ENCODE data around the gene USB1.

The USB1 gene

GRCh38 chr16:57957673-57958392 lies 43.4 kb upstream of the USB1 start:
- TF ChIP-seq CTCF (IDR thresholded peaks at IDR 0.05; ENCODE audit: insufficient read depth, low read depth, low read length, missing control alignments), result no peak
- H3K4me3 ChIP-seq (ENCODE audit: low read length), result no peak overlapping the region
- DNase-seq (ENCODE audit: low read depth), result no peak

- no peak for DNase-seq (ENCODE audit: low read depth)
- no peak for TF ChIP-seq CTCF (IDR thresholded peaks at IDR 0.05; ENCODE audit: insufficient read depth, low read depth, low read length, missing control alignments)
- no peak overlapping the region for H3K4me3 ChIP-seq (ENCODE audit: low read length)
Measured at GRCh38 chr16:57958544-57958943, 42.7 kb upstream of the USB1 start.

- no peak for DNase-seq (ENCODE audit: low read depth)
- no peak for TF ChIP-seq CTCF (IDR thresholded peaks at IDR 0.05; ENCODE audit: insufficient read depth, low read depth, low read length, missing control alignments)
- no peak overlapping the region for H3K4me3 ChIP-seq (ENCODE audit: low read length)
Measured at GRCh38 chr16:57959121-57959520, 42.1 kb upstream of the USB1 start.

GRCh38 chr16:57959804-57960203 lies 41.4 kb upstream of the USB1 start:
- no peak overlapping the region for H3K4me3 ChIP-seq (ENCODE audit: low read length)
- no peak for TF ChIP-seq CTCF (IDR thresholded peaks at IDR 0.05; ENCODE audit: insufficient read depth, low read depth, low read length, missing control alignments)
- DNase-seq (ENCODE audit: low read depth), result no peak

- no peak overlapping the region for H3K4me3 ChIP-seq (ENCODE audit: low read length)
- no peak for DNase-seq (ENCODE audit: low read depth)
- TF ChIP-seq CTCF (IDR thresholded peaks at IDR 0.05; ENCODE audit: insufficient read depth, low read depth, low read length, missing control alignments), result no peak
Measured at GRCh38 chr16:57960310-57960709, 40.9 kb upstream of the USB1 start.

- DNase-seq (ENCODE audit: low read depth), result no peak
- no peak overlapping the region for H3K4me3 ChIP-seq (ENCODE audit: low read length)
- no peak for TF ChIP-seq CTCF (IDR thresholded peaks at IDR 0.05; ENCODE audit: insufficient read depth, low read depth, low read length, missing control alignments)
Measured at GRCh38 chr16:57960826-57961472, 40.3 kb upstream of the USB1 start.

GRCh38 chr16:57961538-57961937 lies 39.7 kb upstream of the USB1 start:
- no peak for TF ChIP-seq CTCF (IDR thresholded peaks at IDR 0.05; ENCODE audit: insufficient read depth, low read depth, low read length, missing control alignments)
- no peak for DNase-seq (ENCODE audit: low read depth)
- H3K4me3 ChIP-seq (ENCODE audit: low read length), result no peak overlapping the region

All from epithelial cell of esophagus (primary cell).